ENCODE data around the gene ZBTB7B.

GRCh38 chr1:154990276-154990675, 12.3 kb upstream of the ZBTB7B start:
- TF ChIP-seq YY1 (tag by site-specific recombination; IDR thresholded peaks at IDR 0.05) (no peak), ZNF660 (tag by site-specific recombination; IDR thresholded peaks at IDR 0.05) (no peak), KLF9 (tag by site-specific recombination; IDR thresholded peaks at IDR 0.05; ENCODE audit: low read depth) (no peak), ZNF146 (tag by site-specific recombination; IDR thresholded peaks at IDR 0.05) (no peak), REPIN1 (tag by site-specific recombination; IDR thresholded peaks at IDR 0.05; ENCODE audit: low read depth) (no peak), ZSCAN30 (tag by site-specific recombination; IDR thresholded peaks at IDR 0.05) (no peak)
- TF ChIP-seq, protein P1, sequence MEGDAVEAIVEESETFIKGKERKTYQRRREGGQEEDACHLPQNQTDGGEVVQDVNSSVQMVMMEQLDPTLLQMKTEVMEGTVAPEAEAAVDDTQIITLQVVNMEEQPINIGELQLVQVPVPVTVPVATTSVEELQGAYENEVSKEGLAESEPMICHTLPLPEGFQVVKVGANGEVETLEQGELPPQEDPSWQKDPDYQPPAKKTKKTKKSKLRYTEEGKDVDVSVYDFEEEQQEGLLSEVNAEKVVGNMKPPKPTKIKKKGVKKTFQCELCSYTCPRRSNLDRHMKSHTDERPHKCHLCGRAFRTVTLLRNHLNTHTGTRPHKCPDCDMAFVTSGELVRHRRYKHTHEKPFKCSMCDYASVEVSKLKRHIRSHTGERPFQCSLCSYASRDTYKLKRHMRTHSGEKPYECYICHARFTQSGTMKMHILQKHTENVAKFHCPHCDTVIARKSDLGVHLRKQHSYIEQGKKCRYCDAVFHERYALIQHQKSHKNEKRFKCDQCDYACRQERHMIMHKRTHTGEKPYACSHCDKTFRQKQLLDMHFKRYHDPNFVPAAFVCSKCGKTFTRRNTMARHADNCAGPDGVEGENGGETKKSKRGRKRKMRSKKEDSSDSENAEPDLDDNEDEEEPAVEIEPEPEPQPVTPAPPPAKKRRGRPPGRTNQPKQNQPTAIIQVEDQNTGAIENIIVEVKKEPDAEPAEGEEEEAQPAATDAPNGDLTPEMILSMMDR (tag by site-specific recombination; IDR thresholded peaks at IDR 0.05) = no peak

Measured in HEK293 (cell line).